Kidney (tissue), 14 donors: Measurements from ENCODE around the gene KRT75. TPM values are rescaled to one million over a fixed set of nuclear protein-coding genes. Genes with fewer than 3 reads are reported as not detected.

Experiments
- DNase-seq, 5 donors: peaks; one replicate each; pipeline ENCODE4 v3.0.0-alpha.2; 2013 to 2020
- FAIRE-seq: peaks from 2 replicates; lab custom pipeline; 2012; peaks lifted over from hg19 to GRCh38; lab: Jason Lieb, UNC
- H3K27ac ChIP-seq, 2 donors: one replicate each; pipeline ENCODE4 v1.7.0; 2013; ENCODE audit warnings: low read depth in 2 of 2, low read length in 2 of 2, inconsistent platforms in 1 of 2
- H3K27me3 ChIP-seq: one replicate; pipeline ENCODE4 v1.7.1; 2013; ENCODE audit warnings: low read length, inconsistent platforms; ENCODE audit not compliant: control insufficient read depth, insufficient read depth
- H3K36me3 ChIP-seq, 3 donors: one replicate each; pipeline versions ENCODE4 v1.7.0 to v1.7.1; 2013; ENCODE audit warnings: low read length in 3 of 3, control low read depth in 1 of 3, inconsistent platforms in 1 of 3; ENCODE audit not compliant: insufficient read depth in 3 of 3, control insufficient read depth in 2 of 3
- H3K4me1 ChIP-seq, 3 donors: one replicate each; pipeline versions ENCODE4 v1.7.0 to v1.7.1; 2013; ENCODE audit warnings: low read length in 3 of 3, inconsistent platforms in 1 of 3, low read depth in 1 of 3; ENCODE audit not compliant: control insufficient read depth in 2 of 3, insufficient read depth in 2 of 3
- H3K4me3 ChIP-seq, 3 donors: one replicate each; pipeline versions ENCODE4 v1.7.0 to v1.8.1; 2013; ENCODE audit warnings: low read length in 3 of 3, control low read depth in 1 of 3, inconsistent platforms in 1 of 3
- H3K9ac ChIP-seq, 3 donors: one replicate each; pipeline versions ENCODE4 v1.7.0 to v1.7.1; 2013; ENCODE audit warnings: low read length in 3 of 3, control low read depth in 1 of 3, inconsistent platforms in 1 of 3
- H3K9me3 ChIP-seq, 3 donors: one replicate each; pipeline versions ENCODE4 v1.7.0 to v1.7.1; 2013; ENCODE audit warnings: low read length in 3 of 3, control low read depth in 1 of 3, inconsistent platforms in 1 of 3; ENCODE audit not compliant: control insufficient read depth in 2 of 3, insufficient read depth in 1 of 3
- intact Hi-C: fragments of 100-400 bp; cut with DNase I; formaldehyde crosslinking; loops from one replicate; pipeline ENCODE4 v1.11.1; 2022
- polyA plus RNA-seq: library from polyadenylated mRNA; stranded (reverse); fragments of 350-450 nt; fragmentation: Illumina TruSeq; extraction: RNeasy Lipid Tissue Mini Kit (QIAGEN cat#74804); gene quantifications from one replicate; pipeline ENCODE4 v1.2.3, GENCODE V29; 2014; ENCODE audit warnings: low read depth, low replicate concordance; ENCODE audit not compliant: insufficient read depth
- total RNA-seq: library from RNA; stranded (reverse); fragmentation: NEBNext Ultra II Directional; extraction: Animal tissue kit (Norgen Biotek cat#: 25700); gene quantifications from one replicate; pipeline ENCODE4 v1.2.1, GENCODE V29; 2021
- TF ChIP-seq, protein P1 (sequence below): IDR thresholded peaks from 3 replicates; pipeline ENCODE4 v1.5.1; 2012; ENCODE audit warnings: mild to moderate bottlenecking, moderate library complexity, borderline replicate concordance; ENCODE audit not compliant: insufficient read depth; ENCODE audit errors: extremely low read depth
- donor health status: control.
- donor health status: control.
- donor health status: control.
- donor health status: control.
- donor health status: control.
- donor health status: DM: yes; HTN: yes; CAD: no.
- donor health status: Normal renal cell carcinoma (clear cell type).

Gene KRT75
- total and polyA plus RNA-seq, 2 donors from 2014 or later: not detected

DNA sequence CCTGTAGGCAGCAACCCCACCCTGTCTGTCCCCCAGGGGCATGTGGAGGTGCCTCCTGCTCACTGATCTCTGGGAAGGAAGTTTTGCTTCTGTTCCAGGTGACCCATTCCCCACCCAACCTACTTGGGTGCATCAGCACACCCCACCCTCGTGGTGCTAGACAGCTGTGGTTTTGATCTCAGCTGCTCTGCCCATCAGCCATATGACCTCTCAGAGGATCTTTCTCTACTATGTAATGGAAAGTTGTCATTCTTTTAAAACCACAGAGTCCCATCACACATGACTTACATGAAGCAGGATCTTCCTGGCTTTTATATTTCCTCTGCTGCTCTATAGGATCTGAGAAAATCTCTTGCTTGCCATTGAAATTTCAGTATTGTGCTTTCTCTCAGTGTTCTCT lies 14.5 kb downstream of the KRT75 start:
- FAIRE-seq (no peak), DNase-seq (no peak)
- intact Hi-C loops: no loop called here
- TF ChIP-seq, protein P1, sequence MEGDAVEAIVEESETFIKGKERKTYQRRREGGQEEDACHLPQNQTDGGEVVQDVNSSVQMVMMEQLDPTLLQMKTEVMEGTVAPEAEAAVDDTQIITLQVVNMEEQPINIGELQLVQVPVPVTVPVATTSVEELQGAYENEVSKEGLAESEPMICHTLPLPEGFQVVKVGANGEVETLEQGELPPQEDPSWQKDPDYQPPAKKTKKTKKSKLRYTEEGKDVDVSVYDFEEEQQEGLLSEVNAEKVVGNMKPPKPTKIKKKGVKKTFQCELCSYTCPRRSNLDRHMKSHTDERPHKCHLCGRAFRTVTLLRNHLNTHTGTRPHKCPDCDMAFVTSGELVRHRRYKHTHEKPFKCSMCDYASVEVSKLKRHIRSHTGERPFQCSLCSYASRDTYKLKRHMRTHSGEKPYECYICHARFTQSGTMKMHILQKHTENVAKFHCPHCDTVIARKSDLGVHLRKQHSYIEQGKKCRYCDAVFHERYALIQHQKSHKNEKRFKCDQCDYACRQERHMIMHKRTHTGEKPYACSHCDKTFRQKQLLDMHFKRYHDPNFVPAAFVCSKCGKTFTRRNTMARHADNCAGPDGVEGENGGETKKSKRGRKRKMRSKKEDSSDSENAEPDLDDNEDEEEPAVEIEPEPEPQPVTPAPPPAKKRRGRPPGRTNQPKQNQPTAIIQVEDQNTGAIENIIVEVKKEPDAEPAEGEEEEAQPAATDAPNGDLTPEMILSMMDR: no peak
- Histone ChIP-seq H3K27me3 (no peaks in the 10 kb centered on the region), H3K9me3 (no peaks in the 10 kb centered on the region), H3K4me1 (peaks cover 0 to 2% (median 0%) of the 10 kb centered on the region in 3 donors), H3K9ac (no peak overlapping the region), H3K4me3 (no peak overlapping the region), H3K27ac (no peak overlapping the region), H3K36me3 (no peaks in the 10 kb centered on the region)

DNA sequence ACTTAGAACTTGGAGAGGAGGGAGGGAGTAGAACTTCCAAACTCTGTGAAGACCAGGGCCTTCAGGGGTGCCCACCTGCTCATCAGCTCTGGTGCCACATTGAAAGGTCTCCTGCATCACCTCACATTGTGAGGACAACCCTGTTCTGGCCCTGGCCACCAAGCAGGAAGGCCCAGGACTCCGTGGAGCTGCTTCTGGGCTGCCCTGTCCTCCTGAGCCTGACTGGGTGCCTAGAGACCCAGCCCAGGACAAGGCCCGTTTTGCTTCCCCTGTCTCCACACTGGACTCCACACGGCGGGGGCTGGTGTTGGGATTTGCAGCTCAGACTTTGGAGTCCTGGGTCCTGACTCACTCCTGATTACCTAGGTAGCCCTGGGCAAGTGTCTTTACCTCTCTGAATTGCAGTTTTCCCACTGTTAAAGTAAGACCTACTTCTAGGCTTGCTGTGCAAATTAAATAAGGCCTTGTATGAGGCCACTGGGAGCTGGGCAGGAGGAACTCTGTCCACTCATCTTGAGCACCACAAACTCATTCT lies 15.5 kb downstream of the KRT75 start:
- H3K27me3 ChIP-seq: no peaks in the 10 kb centered on the region
- H3K9ac ChIP-seq: no peak overlapping the region
- H3K27ac ChIP-seq: no peak overlapping the region
- intact Hi-C loops: no loop called here
- no peaks in the 10 kb centered on the region for H3K9me3 ChIP-seq
- H3K4me3 ChIP-seq: no peak overlapping the region
- TF ChIP-seq, protein P1: no peak
- DNase-seq: no peak
- H3K4me1 ChIP-seq: peaks cover 0 to 2% (median 0%) of the 10 kb centered on the region in 3 donors
- no peaks in the 10 kb centered on the region for H3K36me3 ChIP-seq
- no peak for FAIRE-seq

DNA sequence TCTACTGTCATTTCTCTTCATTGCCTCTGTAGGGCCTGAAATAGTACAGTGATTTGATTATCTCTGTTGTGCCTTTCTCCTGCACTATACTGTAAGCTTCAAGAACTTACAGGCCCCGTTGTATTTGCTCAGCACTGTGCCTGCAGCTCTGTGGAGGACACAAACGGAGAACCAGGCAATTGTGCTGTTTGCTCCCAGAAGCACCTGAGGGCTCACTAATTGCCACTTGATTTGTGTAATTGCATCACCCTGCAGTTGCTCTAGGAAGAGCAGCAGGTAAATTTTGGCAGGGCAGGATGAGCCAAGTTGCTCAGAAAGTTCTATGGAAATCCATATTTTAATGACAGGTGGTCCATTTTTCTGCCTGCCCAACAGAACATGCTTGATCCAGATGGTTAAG lies 16.4 kb downstream of the KRT75 start:
- no peak overlapping the region for H3K9ac ChIP-seq
- TF ChIP-seq, protein P1: no peak

DNA sequence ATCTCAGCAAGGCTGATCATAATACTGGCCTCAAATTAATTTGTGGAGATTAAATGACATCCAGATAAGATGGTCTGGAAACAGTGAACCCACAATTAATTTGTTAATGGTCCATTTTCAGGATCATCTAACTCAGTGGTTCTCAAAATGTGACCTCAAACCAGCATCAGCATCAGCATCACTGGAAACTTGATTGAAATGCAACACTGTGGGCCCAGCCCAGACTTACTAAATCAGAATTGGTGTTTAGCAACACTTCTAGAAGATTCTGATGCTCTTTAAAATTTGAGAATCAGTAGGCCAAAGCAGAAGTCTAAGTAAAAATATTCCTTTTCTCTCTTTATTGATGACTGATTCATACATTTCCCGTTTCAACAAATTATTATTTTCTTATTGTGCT lies 17.4 kb downstream of the KRT75 start:
- Histone ChIP-seq H3K4me1 (peaks cover 0 to 2% (median 0%) of the 10 kb centered on the region in 3 donors), H3K4me3 (no peak overlapping the region), H3K9me3 (no peaks in the 10 kb centered on the region), H3K9ac (no peak overlapping the region), H3K27ac (peak overlapping the region in 1 of 2 donors; percentile 15), H3K27me3 (no peaks in the 10 kb centered on the region), H3K36me3 (no peaks in the 10 kb centered on the region)
- TF ChIP-seq, protein P1: no peak
- intact Hi-C loops: no loop called here
- DNase-seq: no peak
- no peak for FAIRE-seq

More for the DNA sequence above, 16.4 kb downstream of the KRT75 start:
- no peaks in the 10 kb centered on the region for H3K36me3 ChIP-seq
- FAIRE-seq (no peak), DNase-seq (no peak)
- no peaks in the 10 kb centered on the region for H3K9me3 ChIP-seq
- H3K4me1 ChIP-seq: peaks cover 0 to 2% (median 0%) of the 10 kb centered on the region in 3 donors
- H3K27me3 ChIP-seq: no peaks in the 10 kb centered on the region
- no peak overlapping the region for H3K4me3 ChIP-seq
- no peak overlapping the region for H3K27ac ChIP-seq
- intact Hi-C loops: no loop called here
